D721Med (cell line): ENCODE results near the gene KIF1C.

Experiments
- DNase-seq: peaks from one replicate; pipeline ENCODE4 v3.0.0; 2011; ENCODE audit warnings: low spot score; ENCODE audit not compliant: insufficient read length
- FAIRE-seq: peaks from 2 replicates; lab custom pipeline; 2011; peaks lifted over from hg19 to GRCh38; lab: Jason Lieb, UNC
- CTCF ChIP-seq: IDR thresholded peaks from 2 replicates; pipeline ENCODE4 v1.5.1; 2012; ENCODE audit warnings: mild to moderate bottlenecking, control low read depth; ENCODE audit not compliant: insufficient read depth; ENCODE audit errors: missing control alignments

Gene KIF1C

GRCh38 chr17:4997302-4998026 is at the start of gene KIF1C, which contains the start of gene INCA1:
Gene KIF1C (plus strand): TSS chr17:4997950. CDS start chr17:5000247, 2,297 bp downstream.
Gene INCA1 (minus strand): TSS chr17:4997522. CDS start chr17:4994437, 3,085 bp downstream.
- FAIRE-seq (no peak), DNase-seq (peak; percentile 99)
- TF ChIP-seq CTCF: no peak

GRCh38 chr17:4948166-4948930 is 49.4 kb upstream of the KIF1C start, which contains the start of gene PFN1:
Gene PFN1 (minus strand): TSS chr17:4948530. CDS start chr17:4948394, 136 bp downstream.
- DNase-seq (peak; percentile 76), FAIRE-seq (no peak)
- no peak for TF ChIP-seq CTCF

GRCh38 chr17:4948931-4949320 is 48.8 kb upstream of the KIF1C start:
- no peak for TF ChIP-seq CTCF
- no peak for FAIRE-seq
- peak; percentile 81 for DNase-seq

- DNase-seq (peak; percentile 67), FAIRE-seq (no peak)
- TF ChIP-seq CTCF: no peak
Measured at GRCh38 chr17:4949321-4950074, 48.3 kb upstream of the KIF1C start.

GRCh38 chr17:4950075-4950745 is 47.5 kb upstream of the KIF1C start:
- no peak for FAIRE-seq
- no peak for TF ChIP-seq CTCF
- DNase-seq: no peak

- TF ChIP-seq CTCF: no peak
- DNase-seq (peak; percentile 67), FAIRE-seq (no peak)
Measured at GRCh38 chr17:4950746-4951204, 47.0 kb upstream of the KIF1C start, which contains the start of gene ENO3. Gene ENO3 (plus strand): TSS chr17:4951119. CDS start chr17:4951830, 711 bp downstream.
